SK-N-SH treated with all-trans-retinoic acid at 6 μM for 48 hours (cell line): ENCODE data around the gene KRT25.

ENCODE experiments used
- ATAC-seq: fragments of 200-7000 bp; cut with Tn5 transposase; 3 replicates; pipeline ENCODE4 v1.9.1; 2020; ENCODE audit warnings: mild to moderate bottlenecking, moderate library complexity
- BACH2 ChIP-seq: fragments of 250-450 bp; sonication (Bioruptor Pico); IDR thresholded peaks from 2 replicates; pipeline ENCODE4 v1.9.0; 2021; ENCODE audit warnings: mild to moderate bottlenecking, borderline replicate concordance
- CSDC2 ChIP-seq: fragments of 250-450 bp; sonication (Bioruptor Pico); IDR thresholded peaks from 2 replicates; pipeline ENCODE4 v1.5.0; 2020; ENCODE audit warnings: mild to moderate bottlenecking, moderate library complexity
- ESRRG ChIP-seq: fragments of 250-450 bp; sonication (Bioruptor Pico); IDR thresholded peaks from 2 replicates; pipeline ENCODE4 v1.6.1; 2021; ENCODE audit warnings: mild to moderate bottlenecking
- GLIS3 ChIP-seq: fragments of 250-450 bp; sonication (Bioruptor Pico); IDR thresholded peaks from 2 replicates; pipeline ENCODE4 v1.5.0; 2020; ENCODE audit warnings: mild to moderate bottlenecking, moderate library complexity
- ISL1 ChIP-seq: fragments of 250-450 bp; sonication (Bioruptor Pico); IDR thresholded peaks from 2 replicates; pipeline ENCODE4 v2.1.2; 2022; ENCODE audit warnings: mild to moderate bottlenecking, moderate library complexity
- OSR1 ChIP-seq: fragments of 250-450 bp; sonication (Bioruptor Pico); IDR thresholded peaks from 2 replicates; pipeline ENCODE4 v1.8.0; 2022; ENCODE audit warnings: moderate library complexity, mild to moderate bottlenecking, inconsistent platforms
- PPARA ChIP-seq: fragments of 250-450 bp; sonication (Bioruptor Pico); IDR thresholded peaks from 2 replicates; pipeline ENCODE4 v1.5.0; 2020; ENCODE audit warnings: mild to moderate bottlenecking, borderline replicate concordance
- RARB ChIP-seq: fragments of 250-450 bp; sonication (Bioruptor Pico); IDR thresholded peaks from 2 replicates; pipeline ENCODE4 v1.8.0; 2021; ENCODE audit warnings: mild to moderate bottlenecking, moderate library complexity
- SNAI2 ChIP-seq: fragments of 250-450 bp; sonication (Bioruptor Pico); IDR thresholded peaks from 2 replicates; pipeline ENCODE4 v1.5.0; 2020; ENCODE audit warnings: mild to moderate bottlenecking, moderate library complexity
- TCF4 ChIP-seq: fragments of 250-450 bp; sonication (Bioruptor Pico); IDR thresholded peaks from 2 replicates; pipeline ENCODE4 v1.8.0; 2021; ENCODE audit warnings: mild to moderate bottlenecking, moderate library complexity, borderline replicate concordance
- TOX ChIP-seq: fragments of 250-450 bp; sonication (Bioruptor Pico); IDR thresholded peaks from 2 replicates; pipeline ENCODE4 v1.8.0; 2021; ENCODE audit warnings: mild to moderate bottlenecking, moderate library complexity, borderline replicate concordance
- ZC3H10 ChIP-seq: fragments of 250-450 bp; sonication (Bioruptor Pico); IDR thresholded peaks from 2 replicates; pipeline ENCODE4 v1.5.1; 2021; ENCODE audit warnings: mild to moderate bottlenecking, moderate library complexity
- ZFP3 ChIP-seq: fragments of 250-450 bp; sonication (Bioruptor Pico); IDR thresholded peaks from 2 replicates; pipeline ENCODE4 v1.5.0; 2020; ENCODE audit warnings: mild to moderate bottlenecking, moderate library complexity
- ZNF565 ChIP-seq: fragments of 450-650 bp; formaldehyde crosslinking; conservative IDR thresholded peaks from 2 replicates; pipeline ENCODE4 v1.5.0; 2020; ENCODE audit warnings: low read depth, mild to moderate bottlenecking, moderate library complexity
- ZNF70 ChIP-seq: fragments of 450-650 bp; formaldehyde crosslinking; IDR thresholded peaks from 2 replicates; pipeline ENCODE4 v1.5.0; 2020; ENCODE audit warnings: mild to moderate bottlenecking, moderate library complexity
- ZNF8 ChIP-seq: fragments of 450-650 bp; formaldehyde crosslinking; IDR thresholded peaks from 2 replicates; pipeline ENCODE4 v1.5.0; 2020; ENCODE audit warnings: mild to moderate bottlenecking, moderate library complexity
- TF ChIP-seq, protein P1 (sequence below): fragments of 250-450 bp; sonication (Bioruptor Pico); IDR thresholded peaks from 2 replicates; pipeline ENCODE4 v1.5.0; 2020; ENCODE audit warnings: mild to moderate bottlenecking, moderate library complexity
- TF ChIP-seq, protein P2 (sequence below): fragments of 250-450 bp; sonication (Bioruptor Pico); IDR thresholded peaks from 2 replicates; pipeline ENCODE4 v1.5.1; 2021; ENCODE audit warnings: mild to moderate bottlenecking, moderate library complexity
- TF ChIP-seq, protein P3 (sequence below): fragments of 250-450 bp; sonication (Bioruptor Pico); IDR thresholded peaks from 2 replicates; pipeline ENCODE4 v1.8.0; 2021; ENCODE audit warnings: low read depth, mild to moderate bottlenecking, moderate library complexity, borderline replicate concordance
- TF ChIP-seq, protein P4 (sequence below): fragments of 250-450 bp; sonication (Bioruptor Pico); IDR thresholded peaks from 2 replicates; pipeline ENCODE4 v1.5.1; 2020; ENCODE audit warnings: low read depth, mild to moderate bottlenecking, moderate library complexity
- TF ChIP-seq, protein P5 (sequence below): fragments of 250-450 bp; sonication (Bioruptor Pico); IDR thresholded peaks from 2 replicates; pipeline ENCODE4 v1.8.0; 2020; ENCODE audit warnings: mild to moderate bottlenecking, moderate library complexity, borderline replicate concordance

KRT25 gene

DNA sequence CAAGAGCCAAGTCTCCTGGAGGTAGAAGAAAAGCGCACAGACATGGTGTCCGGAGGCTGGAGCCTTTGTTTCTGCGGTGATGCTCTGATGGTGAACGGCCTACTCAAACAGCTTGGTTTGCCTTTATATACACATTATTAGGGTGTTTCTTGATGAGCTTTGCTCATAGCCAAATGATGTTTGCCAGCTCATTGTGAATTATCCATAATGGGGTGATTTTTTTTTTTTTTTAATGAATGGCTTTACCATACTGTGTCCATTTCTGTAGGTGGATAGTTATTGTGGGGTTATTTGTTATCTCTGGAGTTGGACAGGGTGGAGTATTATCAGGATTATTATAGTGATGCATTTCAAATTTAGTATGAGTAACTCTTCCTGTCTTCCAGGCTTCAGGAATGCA, 27.3 kb upstream of the KRT25 start, which contains the start of gene KRT27 (continued):
- TF ChIP-seq, protein P1, sequence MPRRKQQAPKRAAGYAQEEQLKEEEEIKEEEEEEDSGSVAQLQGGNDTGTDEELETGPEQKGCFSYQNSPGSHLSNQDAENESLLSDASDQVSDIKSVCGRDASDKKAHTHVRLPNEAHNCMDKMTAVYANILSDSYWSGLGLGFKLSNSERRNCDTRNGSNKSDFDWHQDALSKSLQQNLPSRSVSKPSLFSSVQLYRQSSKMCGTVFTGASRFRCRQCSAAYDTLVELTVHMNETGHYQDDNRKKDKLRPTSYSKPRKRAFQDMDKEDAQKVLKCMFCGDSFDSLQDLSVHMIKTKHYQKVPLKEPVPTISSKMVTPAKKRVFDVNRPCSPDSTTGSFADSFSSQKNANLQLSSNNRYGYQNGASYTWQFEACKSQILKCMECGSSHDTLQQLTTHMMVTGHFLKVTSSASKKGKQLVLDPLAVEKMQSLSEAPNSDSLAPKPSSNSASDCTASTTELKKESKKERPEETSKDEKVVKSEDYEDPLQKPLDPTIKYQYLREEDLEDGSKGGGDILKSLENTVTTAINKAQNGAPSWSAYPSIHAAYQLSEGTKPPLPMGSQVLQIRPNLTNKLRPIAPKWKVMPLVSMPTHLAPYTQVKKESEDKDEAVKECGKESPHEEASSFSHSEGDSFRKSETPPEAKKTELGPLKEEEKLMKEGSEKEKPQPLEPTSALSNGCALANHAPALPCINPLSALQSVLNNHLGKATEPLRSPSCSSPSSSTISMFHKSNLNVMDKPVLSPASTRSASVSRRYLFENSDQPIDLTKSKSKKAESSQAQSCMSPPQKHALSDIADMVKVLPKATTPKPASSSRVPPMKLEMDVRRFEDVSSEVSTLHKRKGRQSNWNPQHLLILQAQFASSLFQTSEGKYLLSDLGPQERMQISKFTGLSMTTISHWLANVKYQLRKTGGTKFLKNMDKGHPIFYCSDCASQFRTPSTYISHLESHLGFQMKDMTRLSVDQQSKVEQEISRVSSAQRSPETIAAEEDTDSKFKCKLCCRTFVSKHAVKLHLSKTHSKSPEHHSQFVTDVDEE (CRISPR knock-in tag), result no peak
- TF ChIP-seq OSR1 (CRISPR knock-in tag) (no peak), PPARA (CRISPR knock-in tag) (no peak), BACH2 (CRISPR knock-in tag) (no peak), TOX (CRISPR knock-in tag) (no peak), ESRRG (CRISPR knock-in tag) (no peak), ISL1 (CRISPR knock-in tag) (no peak), SNAI2 (CRISPR knock-in tag) (no peak)
- TF ChIP-seq, protein P2, sequence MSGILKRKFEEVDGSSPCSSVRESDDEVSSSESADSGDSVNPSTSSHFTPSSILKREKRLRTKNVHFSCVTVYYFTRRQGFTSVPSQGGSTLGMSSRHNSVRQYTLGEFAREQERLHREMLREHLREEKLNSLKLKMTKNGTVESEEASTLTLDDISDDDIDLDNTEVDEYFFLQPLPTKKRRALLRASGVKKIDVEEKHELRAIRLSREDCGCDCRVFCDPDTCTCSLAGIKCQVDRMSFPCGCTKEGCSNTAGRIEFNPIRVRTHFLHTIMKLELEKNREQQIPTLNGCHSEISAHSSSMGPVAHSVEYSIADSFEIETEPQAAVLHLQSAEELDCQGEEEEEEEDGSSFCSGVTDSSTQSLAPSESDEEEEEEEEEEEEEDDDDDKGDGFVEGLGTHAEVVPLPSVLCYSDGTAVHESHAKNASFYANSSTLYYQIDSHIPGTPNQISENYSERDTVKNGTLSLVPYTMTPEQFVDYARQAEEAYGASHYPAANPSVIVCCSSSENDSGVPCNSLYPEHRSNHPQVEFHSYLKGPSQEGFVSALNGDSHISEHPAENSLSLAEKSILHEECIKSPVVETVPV (CRISPR knock-in tag), result no peak

DNA sequence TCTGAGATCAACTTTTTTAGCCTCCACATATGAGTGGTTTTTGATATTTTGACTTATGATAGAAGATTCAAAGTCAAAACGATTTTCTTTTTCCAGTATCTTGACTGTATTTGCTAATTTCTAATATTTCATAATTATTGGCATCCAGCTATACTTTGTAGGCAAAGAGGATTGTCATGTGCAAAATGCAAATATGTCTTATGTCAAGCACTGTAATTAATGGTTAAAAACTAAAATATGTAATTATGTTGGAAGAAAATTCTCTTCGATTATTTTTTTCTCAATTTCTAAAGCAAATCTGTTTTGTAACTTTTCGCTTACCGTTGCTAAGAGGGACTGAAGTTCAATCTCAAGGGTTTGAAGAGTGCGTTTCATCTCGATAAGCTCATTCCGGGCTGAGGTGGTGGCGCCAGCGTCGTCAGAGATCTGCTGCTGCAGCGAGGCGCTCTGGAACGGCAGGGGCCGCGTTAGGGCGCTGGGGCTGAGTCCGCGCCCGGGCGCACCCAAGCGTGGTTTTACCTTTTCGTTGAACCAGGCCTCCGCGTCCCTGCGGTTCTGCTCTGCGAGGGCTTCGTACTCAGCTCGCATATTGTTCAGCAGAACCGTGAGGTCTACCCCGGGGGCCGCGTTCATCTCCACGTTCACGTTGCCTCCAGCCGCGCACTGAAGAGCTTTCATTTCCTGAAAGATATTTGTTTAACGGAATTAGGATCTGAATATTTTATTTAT, 24.2 kb upstream of the KRT25 start:
- ATAC-seq, result no peak; the same call in 2 of the 3 replicates
- no peak for TF ChIP-seq PPARA (CRISPR knock-in tag)
- TF ChIP-seq, protein P2 (CRISPR knock-in tag), result no peak
- no peak for TF ChIP-seq TCF4
- TF ChIP-seq, protein P3, sequence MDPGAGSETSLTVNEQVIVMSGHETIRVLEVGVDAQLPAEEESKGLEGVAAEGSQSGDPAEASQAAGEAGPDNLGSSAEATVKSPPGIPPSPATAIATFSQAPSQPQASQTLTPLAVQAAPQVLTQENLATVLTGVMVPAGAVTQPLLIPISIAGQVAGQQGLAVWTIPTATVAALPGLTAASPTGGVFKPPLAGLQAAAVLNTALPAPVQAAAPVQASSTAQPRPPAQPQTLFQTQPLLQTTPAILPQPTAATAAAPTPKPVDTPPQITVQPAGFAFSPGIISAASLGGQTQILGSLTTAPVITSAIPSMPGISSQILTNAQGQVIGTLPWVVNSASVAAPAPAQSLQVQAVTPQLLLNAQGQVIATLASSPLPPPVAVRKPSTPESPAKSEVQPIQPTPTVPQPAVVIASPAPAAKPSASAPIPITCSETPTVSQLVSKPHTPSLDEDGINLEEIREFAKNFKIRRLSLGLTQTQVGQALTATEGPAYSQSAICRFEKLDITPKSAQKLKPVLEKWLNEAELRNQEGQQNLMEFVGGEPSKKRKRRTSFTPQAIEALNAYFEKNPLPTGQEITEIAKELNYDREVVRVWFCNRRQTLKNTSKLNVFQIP (CRISPR knock-in tag), result no peak
- no peak for TF ChIP-seq ZNF70 (CRISPR knock-in tag)
- TF ChIP-seq GLIS3 (CRISPR knock-in tag), result no peak
- no peak for TF ChIP-seq ZNF8
- no peak for TF ChIP-seq RARB
- TF ChIP-seq, protein P1 (CRISPR knock-in tag), result no peak
- no peak for TF ChIP-seq ZFP3 (CRISPR knock-in tag)
- TF ChIP-seq OSR1 (CRISPR knock-in tag), result no peak
- TF ChIP-seq BACH2 (CRISPR knock-in tag), result no peak
- TF ChIP-seq, protein P4, sequence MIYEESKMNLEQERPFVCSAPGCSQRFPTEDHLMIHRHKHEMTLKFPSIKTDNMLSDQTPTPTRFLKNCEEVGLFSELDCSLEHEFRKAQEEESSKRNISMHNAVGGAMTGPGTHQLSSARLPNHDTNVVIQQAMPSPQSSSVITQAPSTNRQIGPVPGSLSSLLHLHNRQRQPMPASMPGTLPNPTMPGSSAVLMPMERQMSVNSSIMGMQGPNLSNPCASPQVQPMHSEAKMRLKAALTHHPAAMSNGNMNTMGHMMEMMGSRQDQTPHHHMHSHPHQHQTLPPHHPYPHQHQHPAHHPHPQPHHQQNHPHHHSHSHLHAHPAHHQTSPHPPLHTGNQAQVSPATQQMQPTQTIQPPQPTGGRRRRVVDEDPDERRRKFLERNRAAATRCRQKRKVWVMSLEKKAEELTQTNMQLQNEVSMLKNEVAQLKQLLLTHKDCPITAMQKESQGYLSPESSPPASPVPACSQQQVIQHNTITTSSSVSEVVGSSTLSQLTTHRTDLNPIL (CRISPR knock-in tag), result no peak
- no peak for TF ChIP-seq CSDC2 (CRISPR knock-in tag)
- TF ChIP-seq, protein P5, sequence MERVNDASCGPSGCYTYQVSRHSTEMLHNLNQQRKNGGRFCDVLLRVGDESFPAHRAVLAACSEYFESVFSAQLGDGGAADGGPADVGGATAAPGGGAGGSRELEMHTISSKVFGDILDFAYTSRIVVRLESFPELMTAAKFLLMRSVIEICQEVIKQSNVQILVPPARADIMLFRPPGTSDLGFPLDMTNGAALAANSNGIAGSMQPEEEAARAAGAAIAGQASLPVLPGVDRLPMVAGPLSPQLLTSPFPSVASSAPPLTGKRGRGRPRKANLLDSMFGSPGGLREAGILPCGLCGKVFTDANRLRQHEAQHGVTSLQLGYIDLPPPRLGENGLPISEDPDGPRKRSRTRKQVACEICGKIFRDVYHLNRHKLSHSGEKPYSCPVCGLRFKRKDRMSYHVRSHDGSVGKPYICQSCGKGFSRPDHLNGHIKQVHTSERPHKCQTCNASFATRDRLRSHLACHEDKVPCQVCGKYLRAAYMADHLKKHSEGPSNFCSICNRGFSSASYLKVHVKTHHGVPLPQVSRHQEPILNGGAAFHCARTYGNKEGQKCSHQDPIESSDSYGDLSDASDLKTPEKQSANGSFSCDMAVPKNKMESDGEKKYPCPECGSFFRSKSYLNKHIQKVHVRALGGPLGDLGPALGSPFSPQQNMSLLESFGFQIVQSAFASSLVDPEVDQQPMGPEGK (CRISPR knock-in tag), result no peak
- no peak for TF ChIP-seq ISL1 (CRISPR knock-in tag)
- TF ChIP-seq ZC3H10 (CRISPR knock-in tag), result no peak
- no peak for TF ChIP-seq TOX (CRISPR knock-in tag)
- TF ChIP-seq ZNF565 (CRISPR knock-in tag), result no peak
